ENCODE measurements around the gene KLHDC8B. TPM values are rescaled to one million over a fixed set of nuclear protein-coding genes. Genes with fewer than 3 reads are reported as not detected.

KLHDC8B gene
- total RNA-seq, 1 donor: 16.6 TPM

DNA sequence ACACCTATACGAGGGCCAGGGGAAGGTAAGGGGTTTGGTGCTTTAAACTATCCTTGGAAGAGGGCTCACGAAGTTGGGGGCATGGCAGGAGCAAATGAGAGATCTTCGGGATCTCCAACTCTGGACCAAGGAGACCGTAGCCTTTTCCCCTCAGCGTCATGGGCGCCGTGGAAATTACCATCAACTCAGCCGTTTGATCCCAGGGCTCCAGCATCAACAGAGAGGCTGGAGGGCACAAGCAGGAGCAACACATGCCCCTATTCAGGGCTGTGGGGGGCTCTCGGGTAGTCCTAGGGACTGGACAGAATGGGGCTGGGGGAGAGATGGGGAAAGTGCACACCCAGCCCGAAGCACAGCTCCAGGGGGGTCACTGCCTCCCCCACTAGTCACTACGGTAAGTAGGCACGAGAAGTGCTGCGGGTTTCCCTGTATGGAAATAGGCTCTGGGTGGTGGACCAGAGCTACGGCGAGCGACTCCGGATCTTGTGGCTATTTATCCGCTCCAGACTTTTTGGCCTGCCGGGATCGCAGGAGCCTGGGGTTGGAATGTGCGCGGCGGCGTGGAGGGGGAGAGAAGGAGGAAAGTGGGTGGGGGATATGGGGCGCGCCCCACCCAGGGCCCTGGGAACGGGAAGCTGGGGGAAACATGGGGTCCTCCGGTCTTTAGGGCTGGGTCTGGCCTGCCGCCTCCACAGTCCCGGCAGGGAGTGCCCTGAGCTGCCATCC lies 38.0 kb upstream of the KLHDC8B start:
- H3K27ac ChIP-seq (ENCODE audit: low read depth, low read length): peak overlapping the region; percentile 88
- peaks cover 36% of the 10 kb centered on the region for H3K36me3 ChIP-seq (ENCODE audit: insufficient read depth, low read length)
- H3K4me3 ChIP-seq (ENCODE audit: insufficient read depth, low read length): peak overlapping the region; percentile 99
- H2AFZ ChIP-seq (ENCODE audit: low read length): peak overlapping the region; percentile 99
- DNase-seq (ENCODE audit: insufficient read length, low spot score, missing footprints): peak; percentile 98
- TF ChIP-seq, protein P1, sequence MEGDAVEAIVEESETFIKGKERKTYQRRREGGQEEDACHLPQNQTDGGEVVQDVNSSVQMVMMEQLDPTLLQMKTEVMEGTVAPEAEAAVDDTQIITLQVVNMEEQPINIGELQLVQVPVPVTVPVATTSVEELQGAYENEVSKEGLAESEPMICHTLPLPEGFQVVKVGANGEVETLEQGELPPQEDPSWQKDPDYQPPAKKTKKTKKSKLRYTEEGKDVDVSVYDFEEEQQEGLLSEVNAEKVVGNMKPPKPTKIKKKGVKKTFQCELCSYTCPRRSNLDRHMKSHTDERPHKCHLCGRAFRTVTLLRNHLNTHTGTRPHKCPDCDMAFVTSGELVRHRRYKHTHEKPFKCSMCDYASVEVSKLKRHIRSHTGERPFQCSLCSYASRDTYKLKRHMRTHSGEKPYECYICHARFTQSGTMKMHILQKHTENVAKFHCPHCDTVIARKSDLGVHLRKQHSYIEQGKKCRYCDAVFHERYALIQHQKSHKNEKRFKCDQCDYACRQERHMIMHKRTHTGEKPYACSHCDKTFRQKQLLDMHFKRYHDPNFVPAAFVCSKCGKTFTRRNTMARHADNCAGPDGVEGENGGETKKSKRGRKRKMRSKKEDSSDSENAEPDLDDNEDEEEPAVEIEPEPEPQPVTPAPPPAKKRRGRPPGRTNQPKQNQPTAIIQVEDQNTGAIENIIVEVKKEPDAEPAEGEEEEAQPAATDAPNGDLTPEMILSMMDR (IDR thresholded peaks at IDR 0.05; ENCODE audit: extremely low read depth, low read depth, low read length): no peak
- H4K20me1 ChIP-seq (ENCODE audit: insufficient read depth, low read length): peaks cover 26% of the 10 kb centered on the region
- H3K4me1 ChIP-seq (ENCODE audit: insufficient read depth, low read length): peaks cover 16% of the 10 kb centered on the region
- peak overlapping the region; percentile 99 for H3K4me2 ChIP-seq (ENCODE audit: insufficient read depth, low read length)
- peaks cover 4% of the 10 kb centered on the region for H3K27me3 ChIP-seq (ENCODE audit: insufficient read depth, low read length)
- H3K9me3 ChIP-seq (ENCODE audit: low read depth, low read length): no peaks in the 10 kb centered on the region
- H3K79me2 ChIP-seq (ENCODE audit: insufficient read depth, low read length): peaks cover 44% of the 10 kb centered on the region

DNA sequence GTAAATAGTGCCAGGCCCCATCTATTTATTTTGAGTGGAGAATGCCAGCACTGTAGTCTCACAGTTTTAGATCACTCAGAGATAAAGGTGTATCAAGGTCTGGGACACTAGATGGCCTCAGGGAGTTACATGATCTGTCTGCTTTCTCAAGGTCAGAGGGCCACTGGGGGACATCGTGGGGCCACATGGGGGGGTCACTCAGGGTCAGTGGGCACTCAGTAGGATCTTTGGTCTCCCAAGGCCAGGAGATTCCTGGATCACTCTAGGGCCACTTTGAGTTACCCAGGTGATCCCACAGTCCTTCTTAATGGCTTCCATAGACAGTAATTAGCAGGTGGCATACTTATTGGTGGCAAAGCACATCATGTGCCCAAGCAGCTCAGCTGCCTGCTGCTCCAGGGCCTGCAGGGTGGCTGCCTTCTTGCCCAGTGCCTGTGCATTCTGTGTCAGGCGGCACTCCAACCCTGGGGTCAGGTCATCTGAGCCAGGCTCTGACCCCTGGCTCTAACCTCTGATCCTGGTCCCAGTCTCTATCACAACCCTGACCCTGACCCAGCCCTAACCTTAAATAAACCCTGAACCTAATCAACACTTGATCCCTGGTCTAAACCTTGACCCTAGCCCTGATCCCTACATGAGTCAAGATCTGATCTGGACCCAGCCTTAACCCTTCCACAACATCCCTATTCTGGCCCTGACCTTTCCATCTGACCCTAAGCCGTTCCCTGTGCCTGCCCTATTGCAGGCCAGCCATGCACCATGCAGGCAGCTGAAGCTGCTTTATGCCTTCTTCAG lies 36.7 kb upstream of the KLHDC8B start:
- Histone ChIP-seq H3K27me3 (ENCODE audit: insufficient read depth, low read length) (peaks cover 4% of the 10 kb centered on the region), H4K20me1 (ENCODE audit: insufficient read depth, low read length) (peaks cover 21% of the 10 kb centered on the region), H3K27ac (ENCODE audit: low read depth, low read length) (no peak overlapping the region), H3K79me2 (ENCODE audit: insufficient read depth, low read length) (peaks cover 32% of the 10 kb centered on the region), H2AFZ (ENCODE audit: low read length) (no peak overlapping the region), H3K4me1 (ENCODE audit: insufficient read depth, low read length) (peaks cover 16% of the 10 kb centered on the region), H3K9me3 (ENCODE audit: low read depth, low read length) (no peaks in the 10 kb centered on the region), H3K4me3 (ENCODE audit: insufficient read depth, low read length) (no peak overlapping the region), H3K4me2 (ENCODE audit: insufficient read depth, low read length) (peak overlapping the region; percentile 99), H3K36me3 (ENCODE audit: insufficient read depth, low read length) (peaks cover 23% of the 10 kb centered on the region)
- DNase-seq (ENCODE audit: insufficient read length, low spot score, missing footprints): peak; percentile 85
- TF ChIP-seq, protein P1 (IDR thresholded peaks at IDR 0.05; ENCODE audit: extremely low read depth, low read depth, low read length): no peak

DNA sequence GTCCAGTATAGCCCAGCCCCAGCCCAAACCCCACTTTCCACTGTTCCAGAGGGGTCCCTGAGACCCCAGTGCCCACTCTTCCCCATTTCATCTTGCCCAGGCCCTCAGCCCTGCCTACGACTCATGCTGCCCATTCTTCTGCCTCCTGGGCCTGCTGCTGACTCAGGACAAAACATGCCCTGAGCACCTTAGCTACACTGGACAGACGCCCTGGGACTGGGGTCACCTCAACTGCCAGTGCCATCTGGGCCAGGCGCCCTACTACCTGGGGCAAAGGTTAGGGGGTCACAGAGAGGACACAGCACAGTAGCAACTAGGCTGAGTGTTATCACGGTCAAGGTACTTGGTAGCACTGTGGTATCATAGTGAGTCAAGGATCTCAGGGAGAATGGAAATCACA lies 35.9 kb upstream of the KLHDC8B start:
- Histone ChIP-seq H3K27me3 (ENCODE audit: insufficient read depth, low read length) (peaks cover 4% of the 10 kb centered on the region), H3K79me2 (ENCODE audit: insufficient read depth, low read length) (peaks cover 24% of the 10 kb centered on the region), H3K4me2 (ENCODE audit: insufficient read depth, low read length) (no peak overlapping the region), H3K36me3 (ENCODE audit: insufficient read depth, low read length) (peaks cover 15% of the 10 kb centered on the region), H3K4me3 (ENCODE audit: insufficient read depth, low read length) (no peak overlapping the region), H4K20me1 (ENCODE audit: insufficient read depth, low read length) (peaks cover 14% of the 10 kb centered on the region), H3K4me1 (ENCODE audit: insufficient read depth, low read length) (peaks cover 16% of the 10 kb centered on the region), H3K9me3 (ENCODE audit: low read depth, low read length) (no peaks in the 10 kb centered on the region), H2AFZ (ENCODE audit: low read length) (no peak overlapping the region), H3K27ac (ENCODE audit: low read depth, low read length) (no peak overlapping the region)
- TF ChIP-seq, protein P1 (IDR thresholded peaks at IDR 0.05; ENCODE audit: extremely low read depth, low read depth, low read length): no peak
- peak; percentile 62 for DNase-seq (ENCODE audit: insufficient read length, low spot score, missing footprints)

DNA sequence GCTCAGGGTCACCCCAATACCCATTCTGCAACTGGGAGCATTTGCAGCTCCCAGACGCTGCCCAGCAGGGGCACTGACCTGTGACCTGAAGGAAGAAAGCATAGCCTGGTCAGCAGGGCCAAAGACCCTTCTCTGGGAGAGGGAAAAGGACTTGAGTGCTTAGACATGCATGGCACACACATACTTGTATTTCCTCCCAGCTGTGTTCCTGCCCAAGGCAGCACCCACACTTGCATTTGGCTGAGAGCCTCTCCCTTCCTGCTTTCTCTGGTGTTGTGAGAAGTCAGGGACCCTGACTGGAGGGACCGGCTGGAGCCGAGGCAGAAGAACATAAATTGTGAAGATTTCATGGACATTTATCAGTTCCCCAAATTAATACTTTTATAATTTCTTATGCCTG lies 31.3 kb upstream of the KLHDC8B start:
- Histone ChIP-seq H3K4me1 (ENCODE audit: insufficient read depth, low read length) (no peaks in the 10 kb centered on the region), H2AFZ (ENCODE audit: low read length) (no peak overlapping the region), H3K4me2 (ENCODE audit: insufficient read depth, low read length) (no peak overlapping the region), H3K9me3 (ENCODE audit: low read depth, low read length) (no peaks in the 10 kb centered on the region), H3K79me2 (ENCODE audit: insufficient read depth, low read length) (no peaks in the 10 kb centered on the region), H3K27me3 (ENCODE audit: insufficient read depth, low read length) (peaks cover 4% of the 10 kb centered on the region), H3K4me3 (ENCODE audit: insufficient read depth, low read length) (no peak overlapping the region), H4K20me1 (ENCODE audit: insufficient read depth, low read length) (no peaks in the 10 kb centered on the region), H3K27ac (ENCODE audit: low read depth, low read length) (no peak overlapping the region), H3K36me3 (ENCODE audit: insufficient read depth, low read length) (no peaks in the 10 kb centered on the region)
- no peak for DNase-seq (ENCODE audit: insufficient read length, low spot score, missing footprints)
- TF ChIP-seq, protein P1 (IDR thresholded peaks at IDR 0.05; ENCODE audit: extremely low read depth, low read depth, low read length): no peak
